Fibroblast of lung (primary cell): ENCODE results near the gene TP53AIP1.

Source experiments
- CTCF ChIP-seq, 2 donors: IDR thresholded peaks in 1 of 2; conservative IDR thresholded peaks in 1 of 2; 1 replicate in 1 of 2; 2 replicates in 1 of 2; pipeline ENCODE4 v1.5.1; 2011 to 2012; ENCODE audit warnings: low read length in 2 of 2, control low read depth in 1 of 2, inconsistent platforms in 1 of 2, low read depth in 1 of 2, mild to moderate bottlenecking in 1 of 2
- EZH2 ChIP-seq: IDR thresholded peaks from 2 replicates; pipeline ENCODE4 v1.5.1; 2012; ENCODE audit warnings: low read length, control low read depth, mild to moderate bottlenecking; ENCODE audit errors: missing control alignments

GRCh38 chr11:128926437-128927107 lies 16.1 kb downstream of the TP53AIP1 start:
- TF ChIP-seq CTCF (conservative IDR thresholded peaks at IDR 0.05 in 1 of 2, IDR thresholded peaks at IDR 0.05 in 1 of 2; ENCODE audit: low read depth in 1 of 2, low read length in 2 of 2) (no peak), EZH2 (no peak)
